OCI-LY3 (cell line): ENCODE results near the gene PIGL.

Experiments
- H2AFZ ChIP-seq: fragments of 200-600, 300-600 bp; shearing (Covaris generic); 2 replicates; pipeline ENCODE4 v1.6.0; 2014; ENCODE audit warnings: antibody characterized with exemption, low read depth, low read length
- H3K27ac ChIP-seq: fragments of 200-600, 300-600 bp; sonication (generic); 2 replicates; pipeline ENCODE4 v1.5.1; 2014; ENCODE audit warnings: mild to moderate bottlenecking, low read length, moderate library complexity, mixed read lengths
- H3K27me3 ChIP-seq: fragments of 200-600, 300-600 bp; sonication (generic); 2 replicates; pipeline ENCODE4 v1.6.1; 2014; ENCODE audit warnings: low read depth, low read length, mixed read lengths
- H3K36me3 ChIP-seq: fragments of 200-600, 300-600 bp; sonication (generic); replicated peaks from 2 replicates; pipeline ENCODE3; 2014; ENCODE audit warnings: low read depth, low read length, mixed read lengths
- H3K4me1 ChIP-seq: fragments of 300-600, 200-600 bp; sonication (generic); 2 replicates; pipeline ENCODE4 v1.6.1; 2014; ENCODE audit warnings: low read length, mixed read lengths
- H3K4me2 ChIP-seq: fragments of 200-600, 300-600 bp; sonication (generic); 2 replicates; pipeline ENCODE4 v1.6.1; 2014; ENCODE audit warnings: low read length, mixed read lengths
- H3K4me3 ChIP-seq: fragments of 300-600, 200-600 bp; sonication (generic); 2 replicates; pipeline ENCODE4 v1.5.1; 2014; ENCODE audit warnings: antibody characterized with exemption, mild to moderate bottlenecking, low read length, moderate library complexity
- H3K79me2 ChIP-seq: fragments of 300-600, 200-600 bp; shearing (Covaris generic); 2 replicates; pipeline ENCODE4 v1.6.1; 2014; ENCODE audit warnings: mild to moderate bottlenecking, low read length, mixed read lengths
- H3K9ac ChIP-seq: fragments of 300-600, 200-600 bp; shearing (Covaris generic); 2 replicates; pipeline ENCODE4 v1.6.0; 2014; ENCODE audit warnings: mild to moderate bottlenecking, low read length, moderate library complexity
- H3K9me3 ChIP-seq: fragments of 200-600, 300-600 bp; shearing (Covaris generic); 2 replicates; pipeline ENCODE4 v1.6.1; 2014; ENCODE audit warnings: low read length, mixed read lengths; ENCODE audit not compliant: insufficient read depth
- H4K20me1 ChIP-seq: fragments of 200-600, 300-600 bp; sonication (generic); 2 replicates; pipeline ENCODE4 v1.6.1; 2016; ENCODE audit warnings: low read length, mixed read lengths; ENCODE audit not compliant: insufficient read depth
- EZH2phosphoT487 ChIP-seq: fragments of 200-600 bp; shearing (Covaris generic); IDR thresholded peaks from 2 replicates; pipeline ENCODE4 v1.6.1; 2018; ENCODE audit warnings: antibody characterized with exemption, mixed run types, low read depth
- TF ChIP-seq, protein P1 (sequence below): fragments of 200-600, 300-600 bp; sonication (generic); IDR thresholded peaks from 2 replicates; pipeline ENCODE4 v1.5.1; 2014; ENCODE audit warnings: antibody characterized with exemption, low read length, low read depth

Gene PIGL

DNA sequence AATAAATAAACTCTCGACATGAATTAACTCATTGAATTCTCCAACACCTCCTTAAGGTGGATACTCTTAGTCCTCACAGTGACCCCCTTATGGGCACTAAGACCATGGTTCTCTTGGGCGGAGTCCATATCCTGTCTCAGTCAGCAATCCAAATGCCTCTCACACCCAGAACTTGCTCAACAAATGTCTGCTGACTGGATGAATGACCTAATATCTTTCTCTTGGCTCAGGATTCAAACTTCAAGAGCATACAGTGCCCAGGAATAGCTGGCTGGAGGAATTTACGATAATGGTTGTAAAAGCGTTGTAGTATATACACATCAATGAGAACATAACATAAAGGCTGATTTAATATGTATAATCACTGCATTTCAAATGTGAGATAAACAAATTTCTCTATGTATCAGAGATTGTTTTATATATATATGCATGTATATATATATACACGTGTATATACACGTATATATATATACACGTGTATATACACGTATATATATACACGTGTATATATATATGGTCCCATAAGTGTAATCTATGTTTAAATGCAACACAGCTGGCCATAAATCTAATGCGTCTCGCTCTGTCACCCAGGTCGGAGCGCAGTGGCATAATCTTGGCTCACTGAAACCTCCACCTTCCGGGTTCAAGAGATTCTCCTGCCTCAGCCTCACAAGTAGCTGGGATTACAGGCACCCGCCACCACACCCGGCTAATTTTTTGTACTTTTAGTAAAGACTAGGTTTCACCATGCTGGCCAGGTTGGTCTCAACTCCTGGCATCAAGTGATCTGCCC, 157.3 kb downstream of the PIGL start:
- Histone ChIP-seq H3K4me3 (no peak overlapping the region), H3K4me2 (no peak overlapping the region), H3K79me2 (no peaks in the 10 kb centered on the region), H3K27ac (no peak overlapping the region), H3K36me3 (no peaks in the 10 kb centered on the region), H3K9ac (no peak overlapping the region), H3K4me1 (no peaks in the 10 kb centered on the region), H2AFZ (no peak overlapping the region), H3K9me3 (no peaks in the 10 kb centered on the region), H4K20me1 (no peaks in the 10 kb centered on the region), H3K27me3 (no peaks in the 10 kb centered on the region)
- no peak for TF ChIP-seq EZH2phosphoT487
- TF ChIP-seq, protein P1, sequence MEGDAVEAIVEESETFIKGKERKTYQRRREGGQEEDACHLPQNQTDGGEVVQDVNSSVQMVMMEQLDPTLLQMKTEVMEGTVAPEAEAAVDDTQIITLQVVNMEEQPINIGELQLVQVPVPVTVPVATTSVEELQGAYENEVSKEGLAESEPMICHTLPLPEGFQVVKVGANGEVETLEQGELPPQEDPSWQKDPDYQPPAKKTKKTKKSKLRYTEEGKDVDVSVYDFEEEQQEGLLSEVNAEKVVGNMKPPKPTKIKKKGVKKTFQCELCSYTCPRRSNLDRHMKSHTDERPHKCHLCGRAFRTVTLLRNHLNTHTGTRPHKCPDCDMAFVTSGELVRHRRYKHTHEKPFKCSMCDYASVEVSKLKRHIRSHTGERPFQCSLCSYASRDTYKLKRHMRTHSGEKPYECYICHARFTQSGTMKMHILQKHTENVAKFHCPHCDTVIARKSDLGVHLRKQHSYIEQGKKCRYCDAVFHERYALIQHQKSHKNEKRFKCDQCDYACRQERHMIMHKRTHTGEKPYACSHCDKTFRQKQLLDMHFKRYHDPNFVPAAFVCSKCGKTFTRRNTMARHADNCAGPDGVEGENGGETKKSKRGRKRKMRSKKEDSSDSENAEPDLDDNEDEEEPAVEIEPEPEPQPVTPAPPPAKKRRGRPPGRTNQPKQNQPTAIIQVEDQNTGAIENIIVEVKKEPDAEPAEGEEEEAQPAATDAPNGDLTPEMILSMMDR = no peak
